ENCODE results near the gene HOXC11. TPM values are rescaled to one million over a fixed set of nuclear protein-coding genes. Genes with fewer than 3 reads are reported as not detected.

Gene HOXC11
- total and polyA plus RNA-seq, 7 donors: not detected

- Histone ChIP-seq H3K9me3 (no peaks in the 10 kb centered on the region), H3K4me3 (peak overlapping the region in 1 of 4 donors; percentile 13), H3K27me3 (peaks cover 81 to 100% (median 99%) of the 10 kb centered on the region in 3 donors), H3K27ac (no peak overlapping the region), H3K36me3 (no peaks in the 10 kb centered on the region), H3K4me1 (peaks cover 0 to 18% (median 15%) of the 10 kb centered on the region in 4 donors)
- no peak for DNase-seq
- intact Hi-C loops (cut with DNase I): loop anchor here (1.0 to 10.0 kb wide), 2 partner anchors 184 to 368 kb away; no protein-coding TSS in a partner anchor
- TF ChIP-seq POLR2AphosphoS5 (IDR thresholded peaks at IDR 0.05) (no peak), EP300 (IDR thresholded peaks at IDR 0.05) (no peak), POLR2A (IDR thresholded peaks at IDR 0.05) (no peak)
- TF ChIP-seq, protein P1, sequence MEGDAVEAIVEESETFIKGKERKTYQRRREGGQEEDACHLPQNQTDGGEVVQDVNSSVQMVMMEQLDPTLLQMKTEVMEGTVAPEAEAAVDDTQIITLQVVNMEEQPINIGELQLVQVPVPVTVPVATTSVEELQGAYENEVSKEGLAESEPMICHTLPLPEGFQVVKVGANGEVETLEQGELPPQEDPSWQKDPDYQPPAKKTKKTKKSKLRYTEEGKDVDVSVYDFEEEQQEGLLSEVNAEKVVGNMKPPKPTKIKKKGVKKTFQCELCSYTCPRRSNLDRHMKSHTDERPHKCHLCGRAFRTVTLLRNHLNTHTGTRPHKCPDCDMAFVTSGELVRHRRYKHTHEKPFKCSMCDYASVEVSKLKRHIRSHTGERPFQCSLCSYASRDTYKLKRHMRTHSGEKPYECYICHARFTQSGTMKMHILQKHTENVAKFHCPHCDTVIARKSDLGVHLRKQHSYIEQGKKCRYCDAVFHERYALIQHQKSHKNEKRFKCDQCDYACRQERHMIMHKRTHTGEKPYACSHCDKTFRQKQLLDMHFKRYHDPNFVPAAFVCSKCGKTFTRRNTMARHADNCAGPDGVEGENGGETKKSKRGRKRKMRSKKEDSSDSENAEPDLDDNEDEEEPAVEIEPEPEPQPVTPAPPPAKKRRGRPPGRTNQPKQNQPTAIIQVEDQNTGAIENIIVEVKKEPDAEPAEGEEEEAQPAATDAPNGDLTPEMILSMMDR (IDR thresholded peaks at IDR 0.05): no peak
- 6 to 13% methylated on average over 22 of the region's 22 CpGs for WGBS, 2 donors
Measured at GRCh38 chr12:54006559-54007220, 33.8 kb downstream of the HOXC11 start.

GRCh38 chr12:54007538-54008259 is 34.8 kb downstream of the HOXC11 start:
- H3K36me3 ChIP-seq: no peaks in the 10 kb centered on the region
- H3K9me3 ChIP-seq: no peaks in the 10 kb centered on the region
- intact Hi-C loops (cut with DNase I): loop anchor here (10.0 kb wide), 1 partner anchor 367 kb away; no protein-coding TSS in a partner anchor
- peaks cover 0 to 18% (median 15%) of the 10 kb centered on the region in 4 donors for H3K4me1 ChIP-seq
- peaks cover 81 to 100% (median 99%) of the 10 kb centered on the region in 3 donors for H3K27me3 ChIP-seq
- DNase-seq: no peak
- no peak for TF ChIP-seq EP300 (IDR thresholded peaks at IDR 0.05)
- no peak for TF ChIP-seq POLR2A (IDR thresholded peaks at IDR 0.05)
- TF ChIP-seq, protein P1 (IDR thresholded peaks at IDR 0.05): no peak
- TF ChIP-seq POLR2AphosphoS5 (IDR thresholded peaks at IDR 0.05): no peak
- no peak overlapping the region for H3K4me3 ChIP-seq
- no peak overlapping the region for H3K27ac ChIP-seq
- 30 to 55% methylated on average over 2 of the region's 2 CpGs for WGBS, 2 donors

- 18 to 19% methylated on average over 2 of the region's 2 CpGs for WGBS, 2 donors
- intact Hi-C loops (cut with DNase I): loop anchor here (10.0 kb wide), 1 partner anchor 367 kb away; no protein-coding TSS in a partner anchor
- TF ChIP-seq, protein P1 (IDR thresholded peaks at IDR 0.05): no peak
- no peak for TF ChIP-seq EP300 (IDR thresholded peaks at IDR 0.05)
- TF ChIP-seq POLR2AphosphoS5 (IDR thresholded peaks at IDR 0.05): no peak
- no peak for TF ChIP-seq POLR2A (IDR thresholded peaks at IDR 0.05)
- Histone ChIP-seq H3K9me3 (no peaks in the 10 kb centered on the region), H3K4me1 (peaks cover 0 to 18% (median 15%) of the 10 kb centered on the region in 4 donors), H3K27ac (no peak overlapping the region), H3K36me3 (no peaks in the 10 kb centered on the region), H3K27me3 (peaks cover 82 to 100% (median 99%) of the 10 kb centered on the region in 3 donors), H3K4me3 (no peak overlapping the region)
- no peak for DNase-seq
Measured at GRCh38 chr12:54008260-54008552, 35.3 kb downstream of the HOXC11 start.

DNA sequence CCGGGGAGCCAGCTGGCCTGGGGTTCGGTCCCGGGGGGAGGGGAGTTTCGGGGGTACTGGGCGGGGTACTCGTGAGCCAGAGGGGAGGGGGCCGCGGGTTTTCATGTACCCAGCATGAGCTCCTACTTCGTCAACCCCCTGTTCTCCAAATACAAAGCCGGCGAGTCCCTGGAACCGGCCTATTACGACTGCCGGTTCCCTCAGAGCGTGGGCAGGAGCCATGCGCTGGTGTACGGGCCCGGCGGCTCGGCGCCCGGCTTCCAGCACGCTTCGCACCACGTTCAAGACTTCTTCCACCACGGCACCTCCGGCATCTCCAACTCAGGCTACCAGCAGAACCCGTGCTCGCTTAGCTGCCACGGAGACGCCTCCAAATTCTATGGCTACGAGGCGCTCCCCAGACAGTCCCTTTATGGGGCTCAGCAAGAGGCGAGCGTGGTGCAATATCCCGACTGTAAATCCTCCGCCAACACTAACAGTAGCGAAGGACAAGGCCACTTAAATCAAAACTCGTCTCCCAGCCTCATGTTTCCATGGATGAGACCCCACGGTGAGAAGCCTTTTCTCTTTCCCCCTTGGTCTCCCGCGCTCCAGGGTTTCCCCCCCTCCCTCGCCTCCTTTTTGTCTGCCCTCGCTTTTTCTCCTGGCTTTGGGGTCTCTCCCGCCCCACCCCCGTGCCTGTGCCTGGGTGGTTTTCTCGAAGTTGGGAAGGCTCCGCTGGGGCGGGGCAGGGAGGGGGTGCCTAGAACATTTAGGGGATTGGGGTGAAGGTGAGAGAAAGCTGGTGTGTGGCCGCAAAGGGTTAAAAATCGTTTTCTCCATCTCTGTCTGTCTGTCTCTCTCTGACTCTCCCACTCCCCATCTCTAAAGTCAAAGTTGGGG is 36.5 kb downstream of the HOXC11 start:
- intact Hi-C loops (cut with DNase I): loop anchor here (10.0 kb wide), 1 partner anchor 365 kb away; no protein-coding TSS in a partner anchor
- no peaks in the 10 kb centered on the region for H3K36me3 ChIP-seq
- peak overlapping the region in 2 of 4 donors; percentile 15 to 17 for H3K4me3 ChIP-seq
- H3K4me1 ChIP-seq: peaks cover 0 to 22% (median 18%) of the 10 kb centered on the region in 4 donors
- 3 to 5% methylated on average over 51 of the region's 51 CpGs for WGBS, 2 donors
- H3K27ac ChIP-seq: no peak overlapping the region
- no peak for DNase-seq
- no peak for TF ChIP-seq POLR2A (IDR thresholded peaks at IDR 0.05)
- TF ChIP-seq, protein P1 (IDR thresholded peaks at IDR 0.05): no peak
- TF ChIP-seq POLR2AphosphoS5 (IDR thresholded peaks at IDR 0.05): no peak
- TF ChIP-seq EP300 (IDR thresholded peaks at IDR 0.05): no peak
- H3K9me3 ChIP-seq: no peaks in the 10 kb centered on the region
- peaks cover 80 to 100% (median 97%) of the 10 kb centered on the region in 3 donors for H3K27me3 ChIP-seq

Measured in sigmoid colon (tissue), 7 donors.